Subcutaneous adipose tissue (tissue), 4 donors: ENCODE results near the gene JMJD8. TPM values are rescaled to one million over a fixed set of nuclear protein-coding genes. Genes with fewer than 3 reads are reported as not detected.

Experiments
- CTCF ChIP-seq: fragments of 450-650 bp; IDR thresholded peaks from one replicate; pipeline ENCODE4 v1.5.1; 2016; ENCODE audit warnings: low read depth, mild to moderate bottlenecking, control low read depth, antibody characterized with exemption, moderate library complexity
- total RNA-seq, 4 donors: library from RNA; depleted of rRNA; stranded (reverse); fragments of >200 nt; gene quantifications; one replicate each; pipeline ENCODE4 v1.1.0, GENCODE V29; 2016

Gene JMJD8
- total RNA-seq, 4 donors from 2014 or later = 27.4 to 67.8 (median 49.3) TPM

GRCh38 chr16:660459-661183, 23.5 kb downstream of the JMJD8 start:
- TF ChIP-seq CTCF = no peak

- TF ChIP-seq CTCF = no peak
These were observed 24.0 kb downstream of the JMJD8 start for GRCh38 chr16:660132-660458.

- no peak for TF ChIP-seq CTCF
These were observed 24.5 kb downstream of the JMJD8 start for GRCh38 chr16:659618-660017.

GRCh38 chr16:658679-659571, 25.2 kb downstream of the JMJD8 start:
- no peak for TF ChIP-seq CTCF

- no peak for TF ChIP-seq CTCF
These were observed 26.6 kb downstream of the JMJD8 start for GRCh38 chr16:657487-657886.

GRCh38 chr16:654034-654433, 30.1 kb downstream of the JMJD8 start:
- TF ChIP-seq CTCF = no peak

- no peak for TF ChIP-seq CTCF
These were observed 31.5 kb downstream of the JMJD8 start for GRCh38 chr16:652454-653305.
